HG02642 (cell line): Measurements from ENCODE around the gene ATP6AP1.
A peak's percentile ranks its signal among the peaks of the same experiment; 100 is the strongest.

ENCODE experiments used
- ATAC-seq: cut with Tn5 transposase; IDR thresholded peaks from one replicate; pipeline ENCODE4 v1.9.1; 2021; ENCODE audit warnings: mild to moderate bottlenecking; ENCODE audit not compliant: unreplicated experiment, poor library complexity

The ATP6AP1 gene

DNA sequence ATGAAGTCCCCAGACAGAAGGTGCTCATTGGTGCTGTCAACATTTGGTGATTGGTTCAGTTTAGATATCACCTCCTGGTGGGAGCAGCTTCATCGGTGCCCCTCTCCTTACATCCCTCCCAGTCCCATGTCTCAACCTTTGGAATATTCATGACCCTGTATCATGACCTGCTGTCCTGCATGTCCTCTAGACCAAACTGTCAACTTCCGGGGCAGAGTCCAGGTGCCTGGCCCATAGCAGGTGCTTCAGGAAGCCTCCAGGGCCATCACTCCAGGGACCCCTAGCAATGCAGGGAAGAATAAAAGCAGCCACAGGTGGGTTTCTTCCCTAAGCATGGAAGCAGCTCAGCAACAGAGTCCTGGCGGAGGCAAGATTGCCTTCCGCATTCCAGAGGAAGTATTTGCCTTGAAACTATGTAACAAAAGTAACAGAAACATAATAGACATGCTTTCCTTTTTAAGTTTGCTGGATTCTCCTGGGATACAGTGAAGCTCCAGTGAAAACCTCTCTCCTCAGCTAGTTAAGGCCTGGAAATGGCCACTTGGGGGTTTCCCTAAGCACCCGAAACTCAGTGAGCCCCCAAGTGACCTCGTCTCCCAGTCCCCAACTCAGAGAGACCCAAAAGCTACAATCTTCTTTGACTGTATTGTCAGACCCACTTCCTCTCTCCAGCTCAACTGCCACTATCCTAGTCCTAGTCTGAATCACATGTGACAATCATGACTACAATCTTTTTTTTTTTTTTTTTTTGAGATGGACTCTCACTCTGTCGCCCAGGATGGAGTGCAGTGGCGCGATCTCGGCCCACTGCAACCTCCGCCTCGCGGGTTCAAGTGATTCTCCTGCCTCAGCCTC lies 1.3 kb upstream of the ATP6AP1 start:
- no peak for ATAC-seq

DNA sequence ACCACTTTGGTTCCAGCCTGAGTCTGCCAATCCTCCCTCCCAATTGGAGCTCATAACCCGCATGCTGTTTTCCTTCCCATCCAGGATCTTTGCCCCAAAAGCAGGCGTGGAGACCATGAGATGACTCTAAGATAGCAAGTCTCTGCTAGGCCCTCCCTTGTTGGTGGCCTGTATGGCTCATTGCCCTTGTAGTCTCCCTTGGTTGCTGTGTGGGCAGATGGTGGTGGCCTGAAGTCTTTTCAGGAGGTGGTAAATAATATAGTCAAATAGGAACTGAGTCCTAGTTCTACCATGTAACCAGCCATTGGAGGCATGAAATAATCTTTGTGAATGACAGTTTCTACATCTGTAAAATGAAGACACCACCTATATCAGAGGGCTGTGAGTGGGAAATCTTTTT lies 1.2 kb downstream of the ATP6AP1 start:
- no peak for ATAC-seq

DNA sequence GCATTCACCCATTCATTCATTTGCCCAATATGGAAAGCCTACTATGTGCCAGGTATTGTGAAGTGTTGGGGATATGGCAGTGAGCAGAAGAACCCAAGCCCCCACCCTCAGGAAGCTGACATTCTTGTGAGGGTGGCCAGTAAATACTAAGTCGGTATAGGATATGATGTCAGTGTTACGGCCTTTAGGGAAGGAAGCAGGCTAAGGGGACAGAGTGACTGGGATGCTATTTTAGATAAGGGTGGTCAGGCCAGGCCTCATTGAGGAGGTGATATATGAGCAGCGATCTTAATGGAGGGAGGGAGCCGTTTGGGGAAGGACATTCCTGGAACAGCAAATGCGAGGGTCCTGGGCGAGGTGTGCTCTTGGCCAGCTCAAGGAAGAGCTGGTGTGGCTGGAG lies 2.0 kb downstream of the ATP6AP1 start:
- no peak for ATAC-seq

DNA sequence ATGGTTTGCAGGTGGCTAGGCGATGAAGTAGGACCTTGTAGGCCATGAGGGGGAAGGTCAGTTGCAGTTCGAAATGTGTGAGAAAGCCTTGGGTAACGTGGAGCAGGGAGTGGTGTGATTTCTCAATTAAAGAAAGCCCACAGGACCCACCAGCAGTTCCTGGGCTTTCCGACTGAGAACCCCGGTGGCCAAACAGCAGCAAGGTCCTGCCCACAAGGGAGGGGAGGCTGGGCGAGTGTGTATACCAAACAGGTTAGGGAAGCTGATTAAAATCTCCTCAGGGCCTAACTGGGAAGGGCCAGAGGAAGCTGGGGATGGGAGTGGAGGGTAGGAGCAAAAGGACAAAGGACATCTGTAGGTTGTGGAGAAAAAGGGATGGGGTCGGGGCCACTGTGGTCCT lies 2.4 kb downstream of the ATP6AP1 start:
- ATAC-seq, result no peak

GRCh38 chrX:154431341-154431740 lies 2.9 kb downstream of the ATP6AP1 start:
- ATAC-seq, result no peak

DNA sequence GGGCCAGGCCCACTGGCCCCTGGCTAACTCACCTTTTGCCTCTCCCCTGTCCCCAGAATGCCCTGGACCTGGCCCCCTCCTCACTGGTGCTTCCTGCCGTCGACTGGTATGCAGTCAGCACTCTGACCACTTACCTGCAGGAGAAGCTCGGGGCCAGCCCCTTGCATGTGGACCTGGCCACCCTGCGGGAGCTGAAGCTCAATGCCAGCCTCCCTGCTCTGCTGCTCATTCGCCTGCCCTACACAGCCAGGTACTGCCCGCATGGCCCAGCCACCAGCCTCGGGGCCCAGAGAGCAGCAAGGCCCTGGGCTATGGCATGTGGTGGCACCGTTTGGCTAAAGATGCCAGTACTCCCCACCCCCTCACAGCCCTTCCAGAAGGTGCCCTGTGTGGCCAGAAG lies 3.7 kb downstream of the ATP6AP1 start:
- no peak for ATAC-seq

DNA sequence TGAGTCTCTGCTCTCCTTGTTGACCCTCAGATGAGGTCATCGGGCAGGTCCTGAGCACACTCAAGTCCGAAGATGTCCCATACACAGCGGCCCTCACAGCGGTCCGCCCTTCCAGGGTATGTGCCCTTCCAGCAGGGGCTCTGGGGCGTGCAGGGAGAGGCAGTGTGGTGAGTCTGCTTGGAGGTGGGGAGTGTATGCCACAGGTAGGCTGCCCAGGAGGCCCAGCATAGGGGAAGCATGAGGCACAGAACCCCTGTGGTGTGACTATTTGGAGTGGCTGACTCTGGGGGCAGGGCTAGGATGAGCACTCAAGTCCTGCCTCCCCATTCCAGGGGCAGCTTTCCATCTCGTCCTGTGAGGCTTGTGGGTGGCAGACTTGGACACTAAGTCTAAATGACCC lies 5.1 kb downstream of the ATP6AP1 start:
- ATAC-seq, result no peak

GRCh38 chrX:154434394-154435168 lies 6.1 kb downstream of the ATP6AP1 start:
- no peak for ATAC-seq

GRCh38 chrX:154435171-154435733 lies 6.8 kb downstream of the ATP6AP1 start:
- no peak for ATAC-seq

- peak; percentile 37 for ATAC-seq
Observed at GRCh38 chrX:154436374-154436982, 8.0 kb downstream of the ATP6AP1 start.

GRCh38 chrX:154436983-154437752 lies 8.7 kb downstream of the ATP6AP1 start, which contains the start of gene GDI1:
Gene GDI1 (plus strand): TSS chrX:154437154. CDS start chrX:154437255, 101 bp downstream.
- ATAC-seq, result peak; percentile 56

GRCh38 chrX:154437971-154438893 lies 9.8 kb downstream of the ATP6AP1 start:
- no peak for ATAC-seq

GRCh38 chrX:154439841-154440240 lies 11.4 kb downstream of the ATP6AP1 start:
- no peak for ATAC-seq

- no peak for ATAC-seq
Observed at GRCh38 chrX:154440623-154441357, 12.3 kb downstream of the ATP6AP1 start.

GRCh38 chrX:154441564-154441963 lies 13.1 kb downstream of the ATP6AP1 start:
- ATAC-seq, result no peak

DNA sequence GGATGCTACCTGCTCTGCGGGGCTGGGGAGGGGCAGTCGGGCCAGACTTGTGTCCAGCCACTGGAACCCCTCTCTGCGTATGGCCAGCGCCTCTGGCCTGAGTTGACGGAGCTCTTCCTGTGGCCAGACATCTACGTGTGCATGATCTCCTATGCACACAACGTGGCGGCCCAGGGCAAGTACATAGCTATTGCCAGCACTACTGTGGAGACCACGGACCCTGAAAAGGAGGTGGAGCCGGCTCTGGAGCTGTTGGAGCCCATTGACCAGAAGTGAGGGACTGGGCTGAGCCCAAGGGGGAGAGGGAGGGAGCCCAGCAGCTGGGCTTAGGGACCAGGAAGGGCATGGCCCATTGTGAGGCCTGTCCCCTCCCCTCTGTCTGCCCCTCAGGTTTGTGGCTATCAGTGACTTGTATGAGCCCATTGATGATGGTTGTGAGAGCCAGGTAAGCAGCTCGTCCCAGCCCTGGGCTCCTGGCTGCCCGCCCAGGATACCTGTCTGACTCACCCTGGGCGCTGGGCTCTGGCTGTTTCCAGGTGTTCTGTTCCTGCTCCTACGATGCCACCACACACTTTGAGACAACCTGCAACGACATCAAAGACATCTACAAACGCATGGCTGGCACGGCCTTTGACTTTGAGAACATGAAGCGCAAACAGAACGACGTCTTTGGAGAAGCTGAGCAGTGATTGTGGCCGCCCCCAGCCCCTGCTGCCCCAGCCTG lies 13.7 kb downstream of the ATP6AP1 start:
- no peak for ATAC-seq

DNA sequence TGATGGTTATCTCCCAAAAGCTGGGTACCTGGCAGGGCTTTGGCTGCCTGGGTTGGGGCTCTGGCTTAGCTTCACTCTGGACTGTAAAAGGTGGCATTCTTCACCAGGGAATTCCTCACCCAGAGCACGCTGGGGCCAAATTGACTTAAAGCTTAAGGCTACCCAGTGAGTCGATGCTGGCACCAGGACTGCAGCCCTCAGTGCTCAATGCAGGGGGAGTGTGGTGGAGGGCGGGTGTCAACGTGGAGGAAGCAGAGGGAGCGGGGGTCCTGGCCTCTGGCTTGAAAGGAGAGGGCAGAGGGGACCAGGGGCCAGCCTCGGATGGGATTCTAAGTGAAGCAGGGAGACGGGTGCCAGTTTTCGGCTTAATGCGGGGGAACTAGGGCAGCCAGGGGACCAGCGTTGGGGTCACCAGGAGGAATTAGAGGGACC lies 15.0 kb downstream of the ATP6AP1 start:
- no peak for ATAC-seq
